GM21367 (cell line): ENCODE results near the gene AAK1.
"Not testable (repeated sequence)": the region's sequence is repeated elsewhere in the genome, so short reads cannot be mapped to it uniquely, and the experiment has no call there.

ENCODE experiments used
- ATAC-seq: cut with Tn5 transposase; IDR thresholded peaks from one replicate; pipeline ENCODE4 v1.9.1; 2021; ENCODE audit not compliant: unreplicated experiment

Gene AAK1

GRCh38 chr2:69643602-69644505 is at the start of gene AAK1:
Gene AAK1 (minus strand): TSS chr2:69643739. CDS start chr2:69643040, 699 bp downstream.
- ATAC-seq = peak; percentile 36

- ATAC-seq = no peak
Observed at GRCh38 chr2:69692424-69692823, 48.9 kb upstream of the AAK1 start.

- no peak for ATAC-seq
Observed at GRCh38 chr2:69689969-69690368, 46.4 kb upstream of the AAK1 start.

- no peak for ATAC-seq
Observed at GRCh38 chr2:69689466-69689865, 45.9 kb upstream of the AAK1 start.

GRCh38 chr2:69687971-69688611 is 44.6 kb upstream of the AAK1 start:
- no peak for ATAC-seq

- ATAC-seq = no peak
Observed at GRCh38 chr2:69686813-69687212, 43.3 kb upstream of the AAK1 start.

GRCh38 chr2:69685321-69686048 is 41.9 kb upstream of the AAK1 start:
- ATAC-seq = no peak

GRCh38 chr2:69683170-69683971 is 39.8 kb upstream of the AAK1 start:
- no peak for ATAC-seq

- no peak for ATAC-seq
Observed at GRCh38 chr2:69682525-69682924, 39.0 kb upstream of the AAK1 start.

- no peak for ATAC-seq
Observed at GRCh38 chr2:69680001-69680675, 36.6 kb upstream of the AAK1 start.

GRCh38 chr2:69677914-69678313 is 34.4 kb upstream of the AAK1 start:
- ATAC-seq = no peak

- ATAC-seq = no peak
Observed at GRCh38 chr2:69676146-69676545, 32.6 kb upstream of the AAK1 start.

- no peak for ATAC-seq
Observed at GRCh38 chr2:69674316-69674670, 30.8 kb upstream of the AAK1 start.

GRCh38 chr2:69673098-69673497 is 29.6 kb upstream of the AAK1 start:
- ATAC-seq = not testable (repeated sequence)

- no peak for ATAC-seq
Observed at GRCh38 chr2:69669666-69670065, 26.1 kb upstream of the AAK1 start.

- ATAC-seq = no peak
Observed at GRCh38 chr2:69668598-69668997, 25.1 kb upstream of the AAK1 start.

- no peak for ATAC-seq
Observed at GRCh38 chr2:69667805-69668382, 24.4 kb upstream of the AAK1 start.

- ATAC-seq = no peak
Observed at GRCh38 chr2:69665152-69665551, 21.6 kb upstream of the AAK1 start.

GRCh38 chr2:69663860-69664259 is 20.3 kb upstream of the AAK1 start:
- ATAC-seq = no peak

- not testable (repeated sequence) for ATAC-seq
Observed at GRCh38 chr2:69662547-69662946, 19.0 kb upstream of the AAK1 start.
